Middle frontal gyrus (tissue), 1 donor: ENCODE measurements around the gene CMTM1.
A peak's percentile ranks its signal among the peaks of the same experiment; 100 is the strongest.
"Not testable (repeated sequence)": the region's sequence is repeated elsewhere in the genome, so short reads cannot be mapped to it uniquely, and the experiment has no call there.

Experiments used
- DNase-seq: peaks from one replicate; pipeline ENCODE4 v3.0.0-alpha.2; 2015; ENCODE audit warnings: low spot score; ENCODE audit errors: extremely low spot score

CMTM1 gene

DNA sequence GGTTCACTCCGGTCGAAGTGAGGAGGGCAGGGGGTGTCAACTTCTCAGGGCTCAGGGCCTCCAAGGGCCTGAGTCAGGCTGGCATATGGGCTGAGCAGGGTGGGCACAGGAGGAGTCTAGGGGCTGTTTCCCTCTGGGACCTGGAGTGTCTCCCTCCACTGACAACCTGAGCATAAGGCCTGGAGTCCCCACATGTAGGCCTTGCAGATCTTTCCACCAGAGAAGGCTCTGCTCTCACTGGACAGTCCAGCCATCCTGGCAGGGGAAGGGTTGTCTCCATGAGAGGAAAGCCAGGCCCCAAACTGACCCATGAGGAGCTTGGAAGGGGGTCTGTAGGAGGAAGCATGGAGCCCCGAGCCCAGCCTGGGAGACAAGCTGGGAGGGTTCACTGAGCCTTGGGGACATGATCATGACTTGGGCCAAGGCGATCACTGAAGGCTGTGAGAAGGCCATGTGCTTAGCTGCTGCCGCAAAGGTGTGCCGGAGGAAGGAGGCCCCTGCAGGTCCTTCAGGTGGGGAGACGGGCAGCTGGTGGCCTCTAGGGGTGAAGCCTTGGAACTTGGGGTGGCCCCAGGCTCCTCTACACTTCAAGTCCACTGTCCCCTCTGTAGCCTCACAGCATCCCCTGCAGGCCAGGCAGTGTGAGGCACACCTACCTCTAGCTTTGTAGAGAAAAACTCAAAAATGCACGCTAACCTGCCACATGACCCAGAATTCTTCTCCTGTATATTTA lies 22.9 kb downstream of the CMTM1 start:
- DNase-seq = no peak

GRCh38 chr16:66590322-66590721 lies 24.1 kb downstream of the CMTM1 start:
- DNase-seq = no peak

DNA sequence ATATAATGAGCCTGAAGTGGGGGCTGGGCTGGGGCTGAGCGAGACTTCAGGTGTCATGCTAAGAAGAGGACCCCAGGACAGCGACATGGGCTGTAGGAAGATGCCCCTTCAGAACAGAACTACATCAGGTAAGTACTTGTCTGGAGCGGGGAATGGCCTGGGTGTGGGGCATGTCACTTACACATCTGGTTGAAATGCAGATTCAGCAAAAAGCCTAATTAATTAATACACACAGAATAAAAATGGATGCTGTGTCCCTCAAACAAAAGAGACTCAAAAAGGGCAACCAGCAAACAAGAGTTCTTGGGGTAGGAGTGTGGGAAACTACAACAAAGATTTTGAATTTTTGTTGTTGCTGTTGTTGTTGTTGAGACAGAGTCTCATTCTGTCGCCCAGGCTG lies 24.8 kb downstream of the CMTM1 start:
- no peak for DNase-seq

- no peak for DNase-seq
Measured at GRCh38 chr16:66592241-66592640, 26.0 kb downstream of the CMTM1 start.

DNA sequence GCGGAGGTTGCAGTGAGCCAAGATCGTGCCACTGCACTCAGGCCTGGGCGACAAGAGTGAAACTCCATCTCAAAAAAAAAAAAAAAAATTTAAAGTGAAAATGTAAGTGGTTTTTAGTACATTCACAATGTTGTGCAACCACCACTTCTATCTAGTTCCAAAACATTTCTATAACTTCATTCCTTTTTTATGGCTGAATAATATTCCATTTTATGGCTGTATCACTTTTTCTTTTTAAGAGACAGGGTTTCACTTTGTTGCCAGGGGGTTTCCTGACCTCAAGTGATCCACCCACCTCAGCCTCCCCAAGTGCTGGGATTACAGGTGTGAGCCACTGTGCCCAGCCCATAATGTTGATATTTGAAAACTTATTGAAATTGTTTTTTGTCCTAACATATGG lies 26.6 kb downstream of the CMTM1 start:
- no peak for DNase-seq

- no peak for DNase-seq
Measured at GRCh38 chr16:66594739-66595138, 28.5 kb downstream of the CMTM1 start.

- DNase-seq = not testable (repeated sequence)
Measured at GRCh38 chr16:66596559-66596958, 30.3 kb downstream of the CMTM1 start.

DNA sequence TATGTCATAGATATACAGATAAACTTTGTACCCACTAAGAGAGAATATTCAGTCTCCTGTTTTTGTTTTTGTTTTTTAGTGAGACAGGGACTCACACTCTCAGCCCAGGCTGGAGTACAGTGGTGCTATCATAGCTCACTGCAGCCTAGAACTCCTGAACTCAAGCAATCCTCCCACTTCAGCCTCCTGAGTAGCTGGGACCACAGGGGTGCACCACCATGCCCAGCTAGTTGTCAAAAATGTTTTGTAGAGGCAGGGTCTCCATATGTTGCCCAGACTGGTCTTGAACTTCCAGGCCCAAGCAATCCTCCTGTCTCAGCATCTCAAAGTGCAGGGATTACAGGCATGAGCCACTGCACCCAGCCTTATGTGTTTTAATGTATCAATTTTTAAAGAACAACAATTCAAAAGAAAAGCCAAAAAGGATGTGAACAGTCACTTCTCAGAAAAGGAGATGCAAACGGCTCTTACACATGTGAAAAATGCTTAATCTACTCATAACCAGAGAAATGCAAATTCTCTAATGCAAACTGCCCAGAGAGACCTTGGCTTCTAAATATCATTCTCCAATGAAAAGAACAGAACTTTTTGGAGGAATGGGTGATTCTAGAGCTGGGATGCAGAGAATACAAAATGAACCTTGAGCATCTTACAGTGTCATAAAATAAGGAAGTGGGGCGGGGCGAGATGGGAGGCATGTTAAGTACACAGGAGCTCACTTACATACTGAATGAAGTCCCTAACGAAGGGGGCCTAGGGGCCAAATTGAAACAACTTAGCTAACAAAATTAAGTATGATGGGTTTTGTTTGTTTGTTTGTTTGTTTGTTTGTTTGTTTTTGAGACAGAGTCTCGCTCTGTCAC lies 31.0 kb downstream of the CMTM1 start:
- no peak for DNase-seq

- no peak for DNase-seq
Measured at GRCh38 chr16:66598111-66598510, 31.9 kb downstream of the CMTM1 start.

DNA sequence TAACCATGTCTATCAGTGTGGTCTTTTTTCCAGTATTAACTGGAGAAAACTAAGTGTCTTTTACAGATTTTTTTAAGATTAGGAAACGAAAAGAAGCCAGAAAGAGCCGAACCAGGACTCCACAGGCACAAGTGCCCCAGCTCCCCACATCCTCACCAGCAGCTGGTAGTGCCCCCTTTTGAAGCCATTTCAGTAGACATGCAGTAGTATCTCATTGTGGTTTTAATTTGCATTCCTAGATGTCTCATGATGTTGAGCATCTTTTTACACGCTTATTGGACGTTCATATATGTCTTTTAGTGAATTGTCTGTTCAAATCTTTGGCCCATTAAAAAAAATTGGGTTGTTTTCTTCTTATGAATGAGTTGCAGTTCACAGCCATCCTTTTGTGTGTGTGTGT lies 33.5 kb downstream of the CMTM1 start:
- DNase-seq = no peak

- DNase-seq = no peak
Measured at GRCh38 chr16:66600477-66600876, 34.2 kb downstream of the CMTM1 start.

DNA sequence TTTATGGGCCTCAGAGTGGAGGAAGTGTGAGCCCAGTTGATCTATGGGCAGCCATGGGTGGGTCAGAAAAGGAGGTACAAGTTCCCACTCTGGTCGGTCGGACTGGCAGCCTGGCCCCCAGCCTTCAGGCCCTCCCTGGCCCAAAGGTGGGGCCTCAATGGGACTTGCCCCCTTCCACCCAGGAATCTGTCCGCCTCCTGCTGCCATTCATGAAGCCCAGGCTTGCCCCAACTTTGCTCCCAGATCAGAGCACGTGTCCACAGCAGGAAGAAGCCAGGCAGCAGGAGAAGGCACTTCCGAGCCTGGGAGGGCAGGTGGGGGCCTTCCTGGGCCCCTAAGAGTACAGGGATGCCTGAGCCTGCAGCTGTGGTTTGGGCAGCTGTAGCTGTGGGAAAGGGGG lies 35.2 kb downstream of the CMTM1 start:
- no peak for DNase-seq

GRCh38 chr16:66603537-66604375 lies 37.5 kb downstream of the CMTM1 start:
- no peak for DNase-seq

GRCh38 chr16:66604376-66605176 lies 38.3 kb downstream of the CMTM1 start, which contains the start of gene CMTM3:
Gene CMTM3 (plus strand): TSS chr16:66604704. CDS start chr16:66604806, 102 bp downstream.
- no peak for DNase-seq

- no peak for DNase-seq
Measured at GRCh38 chr16:66605177-66605978, 39.1 kb downstream of the CMTM1 start.

- no peak for DNase-seq
Measured at GRCh38 chr16:66605979-66606751, 39.9 kb downstream of the CMTM1 start.

DNA sequence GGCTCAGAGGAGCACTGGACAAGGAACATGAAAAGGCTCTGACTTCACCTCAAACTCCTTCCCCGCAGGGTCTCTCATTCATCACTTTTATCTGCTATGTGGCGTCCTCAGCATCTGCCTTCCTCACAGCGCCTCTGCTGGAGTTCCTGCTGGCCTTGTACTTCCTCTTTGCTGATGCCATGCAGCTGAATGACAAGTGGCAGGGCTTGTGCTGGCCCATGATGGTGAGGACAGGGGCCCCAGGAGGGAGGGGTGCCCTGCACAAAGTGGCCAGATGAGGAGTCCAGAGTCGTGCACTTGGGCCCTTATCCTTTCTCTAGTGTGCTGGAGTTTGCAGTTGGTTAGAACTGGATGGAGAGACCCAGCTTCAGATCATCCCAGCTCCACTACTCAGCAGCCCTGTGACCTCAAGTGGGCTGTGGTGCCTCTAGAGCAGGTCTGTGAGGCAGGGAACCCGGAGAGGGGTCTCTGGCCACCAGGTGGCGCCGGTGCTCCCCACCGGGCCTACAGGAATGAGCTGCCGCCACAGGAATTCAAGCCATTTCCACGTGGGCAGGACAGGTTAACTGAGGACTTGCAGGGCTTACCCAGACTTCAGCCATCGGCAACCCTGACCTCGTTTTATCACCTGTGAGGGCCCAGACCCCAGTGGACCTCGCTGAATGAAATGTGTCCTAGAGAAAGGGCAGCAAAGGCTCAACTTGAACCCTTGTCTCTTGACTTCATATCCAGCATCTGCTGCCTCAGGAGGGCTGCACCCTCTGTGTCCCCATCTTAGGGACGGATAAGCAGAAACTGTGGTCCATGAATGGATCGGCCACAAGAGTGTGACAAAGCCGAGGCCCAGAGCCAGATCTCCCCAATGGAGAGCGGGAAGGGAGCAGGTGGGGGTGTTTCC lies 42.3 kb downstream of the CMTM1 start:
- peak; percentile 41 for DNase-seq

GRCh38 chr16:66609139-66609510 lies 42.9 kb downstream of the CMTM1 start:
- no peak for DNase-seq
